ENCODE measurements around the gene UNC5C. TPM values are rescaled to one million over a fixed set of nuclear protein-coding genes. Genes with fewer than 3 reads are reported as not detected.

Gene UNC5C
- total and polyA plus RNA-seq, 4 donors: 0.27 to 1.2 (median 0.78) TPM

GRCh38 chr4:95204267-95204844 lies 344.4 kb downstream of the UNC5C start:
- Histone ChIP-seq H3K9me3 (ENCODE audit: control insufficient read depth in 4 of 4, low read length in 3 of 4) (no peaks in the 10 kb centered on the region), H3K36me3 (ENCODE audit: control insufficient read depth in 4 of 4, insufficient read depth in 3 of 4, low read depth in 1 of 4, low read length in 3 of 4) (no peaks in the 10 kb centered on the region), H3K4me1 (ENCODE audit: control insufficient read depth in 4 of 4, insufficient read depth in 4 of 4, low read length in 3 of 4) (no peaks in the 10 kb centered on the region), H3K9ac (ENCODE audit: low read depth in 1 of 2, low read length in 2 of 2) (no peak overlapping the region), H3K4me3 (ENCODE audit: low read depth in 1 of 3, low read length in 3 of 3) (no peak overlapping the region), H3K27ac (ENCODE audit: low read depth in 1 of 2, low read length in 2 of 2) (no peak overlapping the region), H3K27me3 (ENCODE audit: control insufficient read depth in 4 of 4, insufficient read depth in 4 of 4, low read length in 3 of 4) (peaks cover 0 to 3% (median 0%) of the 10 kb centered on the region in 4 donors)
- WGBS: 81% methylated on average over 8 of the region's 8 CpGs
- no peak for TF ChIP-seq HNF4G (IDR thresholded peaks at IDR 0.05)
- TF ChIP-seq HNF4A (conservative IDR thresholded peaks at IDR 0.05): no peak
- TF ChIP-seq NR2F2 (IDR thresholded peaks at IDR 0.05): no peak
- no peak for TF ChIP-seq RAD21 (IDR thresholded peaks at IDR 0.05)
- TF ChIP-seq ATF3 (IDR thresholded peaks at IDR 0.05): no peak
- TF ChIP-seq EGR1 (IDR thresholded peaks at IDR 0.05; ENCODE audit: low read depth in 2 of 2): no peak
- no peak for TF ChIP-seq RXRA (IDR thresholded peaks at IDR 0.05)
- no peak for TF ChIP-seq SP1 (IDR thresholded peaks at IDR 0.05)
- no peak for TF ChIP-seq YY1 (IDR thresholded peaks at IDR 0.05)
- TF ChIP-seq ZBTB33 (IDR thresholded peaks at IDR 0.05): no peak
- no peak for TF ChIP-seq JUND (IDR thresholded peaks at IDR 0.05)
- no peak for TF ChIP-seq FOXA2 (IDR thresholded peaks at IDR 0.05)
- no peak for TF ChIP-seq FOXA1 (IDR thresholded peaks at IDR 0.05)
- no peak for TF ChIP-seq MAX (IDR thresholded peaks at IDR 0.05)
- TF ChIP-seq TAF1 (conservative IDR thresholded peaks at IDR 0.05): no peak
- no peak for TF ChIP-seq GABPA (IDR thresholded peaks at IDR 0.05 in 1 of 2, conservative IDR thresholded peaks at IDR 0.05 in 1 of 2)
- TF ChIP-seq CTCF (IDR thresholded peaks at IDR 0.05; ENCODE audit: low read depth, low read length, missing input control): no peak
- TF ChIP-seq REST (IDR thresholded peaks at IDR 0.05): no peak
- no peak for DNase-seq (ENCODE audit: low spot score)
